H9 (cell line): ENCODE results near the gene CR1. TPM values are rescaled to one million over a fixed set of nuclear protein-coding genes. Genes with fewer than 3 reads are reported as not detected.

ENCODE experiments used
- DNase-seq: peaks from one replicate; pipeline ENCODE4 v3.0.0-alpha.2; 2017
- H2AFZ ChIP-seq: one replicate; pipeline ENCODE4 v1.6.1; 2013; ENCODE audit warnings: mild to moderate bottlenecking, low read length, control low read depth, moderate library complexity
- H2AK5ac ChIP-seq: 2 replicates; pipeline ENCODE4 v1.6.1; 2013; ENCODE audit warnings: low read length, control low read depth, mixed read lengths; ENCODE audit not compliant: insufficient read length
- H2BK120ac ChIP-seq: one replicate; pipeline ENCODE4 v1.6.1; 2013; ENCODE audit warnings: low read depth, mild to moderate bottlenecking, low read length, control low read depth, inconsistent platforms; ENCODE audit not compliant: poor library complexity, severe bottlenecking
- H2BK12ac ChIP-seq: 2 replicates; pipeline ENCODE4 v1.6.1; 2013; ENCODE audit warnings: low read length, control low read depth, mixed read lengths, low read depth; ENCODE audit not compliant: insufficient read length
- H2BK15ac ChIP-seq: 2 replicates; pipeline ENCODE4 v1.6.1; 2013; ENCODE audit warnings: low read depth, low read length, control low read depth
- H2BK20ac ChIP-seq: one replicate; pipeline ENCODE4 v1.6.1; 2013; ENCODE audit warnings: low read depth, mild to moderate bottlenecking, low read length, control low read depth, inconsistent platforms; ENCODE audit not compliant: poor library complexity, severe bottlenecking
- H2BK5ac ChIP-seq: 2 replicates; pipeline ENCODE4 v1.6.1; 2013; ENCODE audit warnings: low read length, control low read depth, mixed read lengths; ENCODE audit not compliant: insufficient read length
- H3K14ac ChIP-seq: 2 replicates; pipeline ENCODE4 v1.6.1; 2013; ENCODE audit warnings: low read length, control low read depth; ENCODE audit not compliant: insufficient read depth
- H3K18ac ChIP-seq: 2 replicates; pipeline ENCODE4 v1.6.1; 2013; ENCODE audit warnings: low read depth, mild to moderate bottlenecking, mixed read lengths, low read length, control low read depth; ENCODE audit not compliant: insufficient read length
- H3K23ac ChIP-seq: 2 replicates; pipeline ENCODE4 v1.6.1; 2013; ENCODE audit warnings: low read length, control low read depth, mixed read lengths, low read depth; ENCODE audit not compliant: insufficient read length
- H3K23me2 ChIP-seq: 2 replicates; pipeline ENCODE4 v1.6.1; 2013; ENCODE audit warnings: low read depth, mild to moderate bottlenecking, mixed read lengths, low read length, control low read depth; ENCODE audit not compliant: insufficient read length, poor library complexity, severe bottlenecking
- H3K27ac ChIP-seq: 2 replicates; pipeline ENCODE4 v1.5.1; 2013; ENCODE audit warnings: low read length, control low read depth, mixed read lengths, low read depth; ENCODE audit not compliant: insufficient read length
- H3K27me3 ChIP-seq: 2 replicates; pipeline ENCODE4 v1.6.1; 2013; ENCODE audit warnings: low read length, control low read depth, inconsistent platforms; ENCODE audit not compliant: insufficient read depth
- H3K4ac ChIP-seq: 2 replicates; pipeline ENCODE4 v1.6.1; 2013; ENCODE audit warnings: low read depth, mild to moderate bottlenecking, control low read depth, inconsistent platforms, low read length, moderate library complexity
- H3K4me1 ChIP-seq: 2 replicates; pipeline ENCODE4 v1.6.1; 2013; ENCODE audit warnings: low read length, control low read depth, inconsistent platforms; ENCODE audit not compliant: insufficient read depth
- H3K4me2 ChIP-seq: 2 replicates; pipeline ENCODE4 v1.6.1; 2013; ENCODE audit warnings: low read length, control low read depth, mixed read lengths; ENCODE audit not compliant: insufficient read length, insufficient read depth
- H3K56ac ChIP-seq: 2 replicates; pipeline ENCODE4 v1.6.1; 2013; ENCODE audit warnings: low read depth, mild to moderate bottlenecking, mixed read lengths, low read length, control low read depth; ENCODE audit not compliant: insufficient read length
- H3K79me1 ChIP-seq: 2 replicates; pipeline ENCODE4 v1.6.1; 2013; ENCODE audit warnings: low read depth, mild to moderate bottlenecking, moderate library complexity, low read length, control low read depth, inconsistent platforms; ENCODE audit not compliant: insufficient read depth, poor library complexity, severe bottlenecking
- H3K79me2 ChIP-seq: 2 replicates; pipeline ENCODE4 v1.6.1; 2013; ENCODE audit warnings: low read length, control low read depth, inconsistent platforms; ENCODE audit not compliant: insufficient read depth
- H3K9ac ChIP-seq: 2 replicates; pipeline ENCODE4 v1.6.1; 2013; ENCODE audit warnings: low read length, control low read depth, mixed read lengths; ENCODE audit not compliant: insufficient read length; ENCODE audit errors: extremely low read depth
- H3K9me3 ChIP-seq: one replicate; pipeline ENCODE4 v1.6.1; 2013; ENCODE audit warnings: low read depth, low read length, inconsistent platforms; ENCODE audit not compliant: control insufficient read depth
- H3T11ph ChIP-seq: one replicate; pipeline ENCODE4 v1.6.1; 2013; ENCODE audit warnings: mild to moderate bottlenecking, low read length, control low read depth, inconsistent platforms
- H4K20me1 ChIP-seq: one replicate; pipeline ENCODE4 v1.6.1; 2013; ENCODE audit not compliant: control insufficient read depth, insufficient read length, insufficient read depth
- H4K5ac ChIP-seq: 2 replicates; pipeline ENCODE4 v1.6.1; 2013; ENCODE audit warnings: low read depth, mild to moderate bottlenecking, mixed read lengths, low read length, control low read depth; ENCODE audit not compliant: insufficient read length
- H4K8ac ChIP-seq: replicated peaks from 2 replicates; pipeline ENCODE4 v1.6.1; 2013; ENCODE audit warnings: low read length, control low read depth, mixed read lengths, low read depth; ENCODE audit not compliant: insufficient read length
- H4K91ac ChIP-seq: 2 replicates; pipeline ENCODE4 v1.6.1; 2013; ENCODE audit warnings: low read depth, mild to moderate bottlenecking, moderate library complexity, mixed read lengths, low read length, control low read depth; ENCODE audit not compliant: insufficient read length
- H3K27ac Mint-ChIP-seq, 3 experiments: 2 replicates in 2 of 3; 3 replicates in 1 of 3; pipeline ENCODE4 v1.8.0; 2020 to 2021; ENCODE audit warnings: mixed read lengths in 3 of 3, mild to moderate bottlenecking in 1 of 3, moderate library complexity in 1 of 3
- H3K27me3 Mint-ChIP-seq: 2 replicates; pipeline ENCODE4 v1.8.0; 2021; ENCODE audit warnings: low read depth, mild to moderate bottlenecking, moderate library complexity, mixed read lengths
- H3K36me3 Mint-ChIP-seq, 3 experiments: 2 replicates in 2 of 3; 3 replicates in 1 of 3; pipeline ENCODE4 v1.8.0; 2020 to 2021; ENCODE audit warnings: low read depth in 3 of 3, mixed read lengths in 3 of 3; ENCODE audit not compliant: insufficient read depth in 1 of 3
- H3K4me1 Mint-ChIP-seq, 2 experiments: 2 replicates each; pipeline ENCODE4 v1.8.0; 2020; ENCODE audit warnings: mixed read lengths in 2 of 2
- H3K4me3 Mint-ChIP-seq, 2 experiments: 2 replicates in 1 of 2; 3 replicates in 1 of 2; pipeline ENCODE4 v1.8.0; 2020 to 2021; ENCODE audit warnings: mild to moderate bottlenecking in 2 of 2, mixed read lengths in 2 of 2, moderate library complexity in 1 of 2
- H3K9me3 Mint-ChIP-seq, 2 experiments: 2 replicates in 1 of 2; 3 replicates in 1 of 2; pipeline ENCODE4 v1.8.0; 2020; ENCODE audit warnings: mild to moderate bottlenecking in 2 of 2, mixed read lengths in 2 of 2, moderate library complexity in 1 of 2
- WGBS: extraction: QIAGEN DNeasy Blood & Tissue Kit; methylation state at CpG from one replicate; pipeline ENCODE4 v1.1.7; 2013; ENCODE audit warnings: missing lambda C conversion rate, low lambda C conversion rate, mixed read lengths; ENCODE audit not compliant: insufficient read length; ENCODE audit errors: extremely low coverage; 5-methylcytosine and 5-hydroxymethylcytosine counted together
- total RNA-seq: library from RNA; stranded (reverse); gene quantifications from 2 replicates; pipeline ENCODE4 v1.2.1, GENCODE V29; 2021
- TF ChIP-seq, protein P1 (sequence below): fragments of 200-600 bp; sonication (generic); conservative IDR thresholded peaks from 3 replicates; pipeline ENCODE4 v1.8.0; 2021; ENCODE audit warnings: antibody characterized with exemption, mild to moderate bottlenecking

Gene CR1
- total RNA-seq, 1 experiment from 2014 or later, result 0.04 TPM

GRCh38 chr1:207470927-207471326, 25.0 kb upstream of the CR1 start:
- Mint-ChIP-seq H3K27me3 (peaks cover 2% of the 10 kb centered on the region), H3K36me3 (no peaks in the 10 kb centered on the region), H3K9me3 (no peaks in the 10 kb centered on the region), H3K4me1 (no peaks in the 10 kb centered on the region), H3K27ac (no peak overlapping the region), H3K4me3 (no peak overlapping the region)
- H3K23ac ChIP-seq, result no peak overlapping the region
- WGBS, result no CpG with 5 or more reads among the region's 2 CpGs
- no peak overlapping the region for H4K5ac ChIP-seq
- H3K9me3 ChIP-seq, result no peaks in the 10 kb centered on the region
- H3K4me2 ChIP-seq, result no peak overlapping the region
- no peak overlapping the region for H4K8ac ChIP-seq
- TF ChIP-seq, protein P1, sequence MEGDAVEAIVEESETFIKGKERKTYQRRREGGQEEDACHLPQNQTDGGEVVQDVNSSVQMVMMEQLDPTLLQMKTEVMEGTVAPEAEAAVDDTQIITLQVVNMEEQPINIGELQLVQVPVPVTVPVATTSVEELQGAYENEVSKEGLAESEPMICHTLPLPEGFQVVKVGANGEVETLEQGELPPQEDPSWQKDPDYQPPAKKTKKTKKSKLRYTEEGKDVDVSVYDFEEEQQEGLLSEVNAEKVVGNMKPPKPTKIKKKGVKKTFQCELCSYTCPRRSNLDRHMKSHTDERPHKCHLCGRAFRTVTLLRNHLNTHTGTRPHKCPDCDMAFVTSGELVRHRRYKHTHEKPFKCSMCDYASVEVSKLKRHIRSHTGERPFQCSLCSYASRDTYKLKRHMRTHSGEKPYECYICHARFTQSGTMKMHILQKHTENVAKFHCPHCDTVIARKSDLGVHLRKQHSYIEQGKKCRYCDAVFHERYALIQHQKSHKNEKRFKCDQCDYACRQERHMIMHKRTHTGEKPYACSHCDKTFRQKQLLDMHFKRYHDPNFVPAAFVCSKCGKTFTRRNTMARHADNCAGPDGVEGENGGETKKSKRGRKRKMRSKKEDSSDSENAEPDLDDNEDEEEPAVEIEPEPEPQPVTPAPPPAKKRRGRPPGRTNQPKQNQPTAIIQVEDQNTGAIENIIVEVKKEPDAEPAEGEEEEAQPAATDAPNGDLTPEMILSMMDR, result no peak
- H2AFZ ChIP-seq, result no peak overlapping the region
- H3K79me1 ChIP-seq, result no peaks in the 10 kb centered on the region
- H2BK15ac ChIP-seq, result no peak overlapping the region
- H3K27me3 ChIP-seq, result no peaks in the 10 kb centered on the region
- no peak overlapping the region for H2BK20ac ChIP-seq
- no peak overlapping the region for H2BK5ac ChIP-seq
- H4K20me1 ChIP-seq, result no peaks in the 10 kb centered on the region
- no peak overlapping the region for H2BK12ac ChIP-seq
- H3K18ac ChIP-seq, result no peak overlapping the region
- no peak overlapping the region for H2BK120ac ChIP-seq
- H3K9ac ChIP-seq, result no peak overlapping the region
- no peak overlapping the region for H3T11ph ChIP-seq
- no peaks in the 10 kb centered on the region for H3K4me1 ChIP-seq
- H3K14ac ChIP-seq, result no peak overlapping the region
- no peak overlapping the region for H4K91ac ChIP-seq
- H2AK5ac ChIP-seq, result no peak overlapping the region
- no peak overlapping the region for H3K4ac ChIP-seq
- no peaks in the 10 kb centered on the region for H3K23me2 ChIP-seq
- DNase-seq, result no peak
- no peaks in the 10 kb centered on the region for H3K79me2 ChIP-seq
- H3K27ac ChIP-seq, result no peak overlapping the region
- H3K56ac ChIP-seq, result no peak overlapping the region
